Raji (cell line): ENCODE data around the gene RNF7.

Source experiments
- POLR2A ChIP-seq: IDR thresholded peaks from 2 replicates; pipeline ENCODE4 v1.6.1; 2011; ENCODE audit warnings: low read depth, low read length, control low read depth; ENCODE audit not compliant: insufficient read depth

Gene RNF7

DNA sequence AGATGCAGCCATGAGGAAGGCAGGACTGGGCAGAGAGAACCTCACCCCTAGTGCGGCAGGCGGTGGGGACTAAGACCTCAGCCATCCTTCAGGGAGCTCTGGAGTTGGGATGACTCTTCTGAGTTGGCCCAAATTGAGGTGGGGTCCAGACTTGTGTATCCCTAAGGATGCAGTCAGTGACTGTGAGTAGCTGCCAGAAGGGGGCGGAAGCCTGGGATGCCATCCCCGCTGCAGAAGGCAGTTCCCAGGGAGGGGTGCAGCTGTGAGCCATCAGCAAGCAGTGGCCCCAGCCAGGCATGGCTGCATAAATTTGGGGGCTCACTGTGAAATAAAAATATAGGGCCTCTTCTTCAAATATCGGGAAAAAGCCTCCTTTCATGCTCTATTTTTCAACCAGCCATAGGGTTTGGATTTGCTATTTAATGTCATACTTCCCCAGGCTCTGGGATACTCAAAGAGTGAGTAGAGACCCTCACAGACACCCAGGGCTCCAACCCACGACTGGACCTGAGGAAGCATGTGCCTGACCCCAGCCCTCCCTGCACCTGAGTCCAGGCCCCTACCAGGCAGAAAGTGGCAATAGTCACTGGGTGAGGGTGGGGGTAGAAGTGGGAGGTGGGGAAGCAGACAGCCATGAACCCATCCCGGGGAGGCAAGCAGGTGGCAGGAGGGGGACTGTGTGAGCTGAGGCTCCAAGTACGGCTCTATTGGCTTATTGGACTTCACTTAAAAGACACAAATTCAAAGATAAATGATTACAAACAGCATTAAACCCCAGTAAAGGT, 55.6 kb downstream of the RNF7 start:
- no peak for TF ChIP-seq POLR2A

DNA sequence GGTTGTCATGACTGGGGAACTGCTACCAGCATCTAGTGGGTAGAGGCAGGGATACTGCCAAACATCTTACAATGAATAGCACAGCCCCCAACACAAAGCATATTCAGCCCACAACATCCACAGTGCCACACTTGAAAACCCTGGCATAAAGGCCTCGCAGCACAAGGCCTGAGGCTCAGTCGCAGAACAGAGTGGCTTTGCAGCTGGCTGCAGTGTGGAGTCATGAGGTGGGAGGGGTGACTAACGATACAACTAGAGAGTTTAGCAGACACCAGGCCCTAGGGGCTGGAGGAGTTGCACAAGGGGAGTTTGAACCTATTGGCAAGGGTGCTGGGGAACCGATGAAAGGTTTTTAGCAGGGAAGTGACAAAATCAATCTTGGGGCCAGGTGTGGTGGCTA, 57.2 kb downstream of the RNF7 start:
- no peak for TF ChIP-seq POLR2A

DNA sequence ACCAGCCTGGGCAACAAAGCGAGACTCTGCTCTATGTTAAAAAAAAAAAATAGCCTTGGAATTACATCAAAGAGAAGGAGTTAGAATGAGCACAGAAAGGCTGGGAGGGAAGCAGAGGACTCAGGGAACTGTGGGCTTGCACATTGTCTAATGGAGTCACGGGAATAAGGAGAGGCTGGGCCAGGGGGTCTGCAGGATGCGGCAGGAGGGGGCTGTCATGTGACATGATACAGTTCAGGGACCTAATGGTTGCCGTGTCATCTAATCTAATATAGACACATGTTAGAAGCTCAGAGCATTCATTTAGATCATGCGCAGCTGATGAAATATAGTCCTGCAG, 57.6 kb downstream of the RNF7 start:
- no peak for TF ChIP-seq POLR2A

DNA sequence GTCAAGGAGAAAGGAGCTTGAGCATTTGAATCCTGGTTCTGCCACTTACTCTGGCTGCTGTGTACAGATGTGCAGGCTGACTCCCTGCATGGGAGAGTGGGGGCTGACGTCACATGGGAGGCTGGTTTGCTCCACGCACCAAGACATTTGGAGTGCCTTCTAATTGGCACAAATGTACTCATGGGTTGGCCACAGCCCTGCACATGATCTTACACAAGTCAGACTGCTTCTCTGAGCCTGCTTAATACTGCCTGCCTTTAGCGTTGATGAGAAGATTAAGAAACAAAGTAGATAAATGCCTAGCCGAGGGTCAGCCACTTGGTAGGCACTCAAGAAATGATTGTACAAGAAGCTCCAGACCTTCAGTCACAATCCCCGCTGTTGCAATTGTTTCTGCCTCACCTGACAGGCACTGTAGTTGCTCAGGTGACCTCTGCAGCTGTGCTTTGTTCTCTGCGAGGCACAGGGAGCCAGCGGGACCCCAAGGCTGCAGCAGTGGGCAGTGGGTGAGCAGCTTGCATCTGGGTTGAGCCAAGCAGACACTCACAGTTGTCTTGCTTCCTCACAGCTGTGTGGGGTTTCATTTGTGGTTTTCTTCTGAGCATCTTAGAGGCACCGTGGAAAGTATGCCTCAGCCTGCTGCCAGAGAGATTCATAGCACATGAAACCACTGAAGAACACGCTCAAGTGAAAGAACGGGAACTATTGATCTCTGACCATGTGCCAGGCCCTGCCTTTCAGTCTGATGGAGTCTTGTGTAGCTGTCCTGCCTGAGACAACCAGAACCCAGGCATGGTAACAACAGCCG, 58.2 kb downstream of the RNF7 start:
- no peak for TF ChIP-seq POLR2A
